Measurements from ENCODE around the gene TIMM10. TPM values are rescaled to one million over a fixed set of nuclear protein-coding genes. Genes with fewer than 3 reads are reported as not detected.

TIMM10 gene
- total and polyA plus RNA-seq, 11 donors = 36.6 to 135 (median 46.4) TPM

GRCh38 chr11:57555393-57555792 is 24.8 kb upstream of the TIMM10 start:
- no peaks in the 10 kb centered on the region for H3K9me3 ChIP-seq
- no peak overlapping the region for H3K4me3 ChIP-seq
- H3K27ac ChIP-seq = no peak overlapping the region
- H3K27me3 ChIP-seq = no peaks in the 10 kb centered on the region
- 89 to 98% (median 95%) methylated on average over 2 of the region's 2 CpGs for WGBS, 4 donors
- intact Hi-C loops (cut with DNase I) = no loop called here
- ATAC-seq (no peak), DNase-seq (no peak)
- H3K36me3 ChIP-seq = peaks cover 0 to 100% (median 96%) of the 10 kb centered on the region in 9 donors
- no peak for TF ChIP-seq POLR2A (IDR thresholded peaks at IDR 0.05)
- TF ChIP-seq CTCF (IDR thresholded peaks at IDR 0.05) = no peak
- no peaks in the 10 kb centered on the region for H3K4me1 ChIP-seq

GRCh38 chr11:57552479-57552878 is 21.9 kb upstream of the TIMM10 start:
- no peak for TF ChIP-seq POLR2A (IDR thresholded peaks at IDR 0.05)
- no peak for TF ChIP-seq CTCF (IDR thresholded peaks at IDR 0.05)
- intact Hi-C loops (cut with DNase I) = no loop called here
- no peak overlapping the region for H3K4me3 ChIP-seq
- no peaks in the 10 kb centered on the region for H3K9me3 ChIP-seq
- peaks cover 0 to 6% (median 0%) of the 10 kb centered on the region in 12 donors for H3K4me1 ChIP-seq
- ATAC-seq (no peak), DNase-seq (no peak)
- H3K27me3 ChIP-seq = no peaks in the 10 kb centered on the region
- H3K36me3 ChIP-seq = peaks cover 0 to 100% (median 81%) of the 10 kb centered on the region in 9 donors
- H3K27ac ChIP-seq = no peak overlapping the region
- 75 to 93% (median 83%) methylated on average over 5 of the region's 5 CpGs for WGBS, 4 donors

GRCh38 chr11:57551941-57552340 is 21.4 kb upstream of the TIMM10 start:
- H3K27ac ChIP-seq = no peak overlapping the region
- H3K4me3 ChIP-seq = no peak overlapping the region
- peaks cover 0 to 100% (median 76%) of the 10 kb centered on the region in 9 donors for H3K36me3 ChIP-seq
- H3K27me3 ChIP-seq = no peaks in the 10 kb centered on the region
- WGBS, 4 donors = 90 to 97% (median 94%) methylated on average over 4 of the region's 4 CpGs
- TF ChIP-seq CTCF (IDR thresholded peaks at IDR 0.05) (no peak), POLR2A (IDR thresholded peaks at IDR 0.05) (no peak)
- no peak for DNase-seq
- no peaks in the 10 kb centered on the region for H3K9me3 ChIP-seq
- intact Hi-C loops (cut with DNase I) = no loop called here
- peaks cover 0 to 11% (median 0%) of the 10 kb centered on the region in 12 donors for H3K4me1 ChIP-seq
- no peak for ATAC-seq

- intact Hi-C loops (cut with DNase I) = loop anchor here in 1 of 10 donors (10.0 kb wide), 1 partner anchor 265 kb away; no protein-coding TSS in a partner anchor
- Histone ChIP-seq H3K27me3 (no peaks in the 10 kb centered on the region), H3K4me1 (peaks cover 0 to 11% (median 0%) of the 10 kb centered on the region in 12 donors), H3K36me3 (peaks cover 0 to 94% (median 58%) of the 10 kb centered on the region in 9 donors), H3K4me3 (no peak overlapping the region), H3K9me3 (no peaks in the 10 kb centered on the region), H3K27ac (no peak overlapping the region)
- TF ChIP-seq POLR2A (IDR thresholded peaks at IDR 0.05) (no peak), CTCF (IDR thresholded peaks at IDR 0.05) (no peak)
- no peak for ATAC-seq
- WGBS, 4 donors = 91 to 93% (median 92%) methylated on average over 8 of the region's 8 CpGs
- no peak for DNase-seq
These were observed 19.4 kb upstream of the TIMM10 start for GRCh38 chr11:57549983-57550382.
